Stimulated activated CD8-positive, alpha-beta memory T cell treated with anti-CD3 and anti-CD28 coated beads, Interleukin-15, amount 100 ng/mL, for 1 hour (primary cell): ENCODE data around the gene ATP13A2.
A peak's percentile ranks its signal among the peaks of the same experiment; 100 is the strongest.

Experiments used
- DNase-seq: peaks from one replicate; pipeline ENCODE4 v3.0.0-alpha.2; 2020; ENCODE audit warnings: low read depth

Gene ATP13A2

GRCh38 chr1:17011439-17012307 is at the start of gene ATP13A2:
Gene ATP13A2, minus strand, starts transcription at chr1:17011928. Its CDS starts 190 bp downstream, at chr1:17011738.
- DNase-seq: peak; percentile 59

DNA sequence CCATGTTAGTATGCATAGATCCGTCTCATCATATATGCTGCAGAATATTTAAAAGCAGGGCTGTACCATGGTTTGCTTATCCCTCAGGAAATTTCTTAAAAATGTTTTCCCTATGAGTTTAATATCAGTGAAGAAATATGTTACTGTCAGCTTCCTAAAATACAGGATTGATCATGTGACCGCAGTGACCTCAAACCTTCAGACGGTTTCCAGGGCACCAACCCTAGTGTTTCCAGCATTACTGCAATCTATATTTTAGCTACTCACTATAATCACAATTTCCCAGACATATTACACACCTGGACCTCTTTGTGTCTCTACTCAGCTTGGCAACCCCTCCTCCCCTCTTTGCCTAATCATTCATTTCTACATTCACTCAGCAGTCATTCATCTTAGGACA is 49.8 kb upstream of the ATP13A2 start:
- no peak for DNase-seq

DNA sequence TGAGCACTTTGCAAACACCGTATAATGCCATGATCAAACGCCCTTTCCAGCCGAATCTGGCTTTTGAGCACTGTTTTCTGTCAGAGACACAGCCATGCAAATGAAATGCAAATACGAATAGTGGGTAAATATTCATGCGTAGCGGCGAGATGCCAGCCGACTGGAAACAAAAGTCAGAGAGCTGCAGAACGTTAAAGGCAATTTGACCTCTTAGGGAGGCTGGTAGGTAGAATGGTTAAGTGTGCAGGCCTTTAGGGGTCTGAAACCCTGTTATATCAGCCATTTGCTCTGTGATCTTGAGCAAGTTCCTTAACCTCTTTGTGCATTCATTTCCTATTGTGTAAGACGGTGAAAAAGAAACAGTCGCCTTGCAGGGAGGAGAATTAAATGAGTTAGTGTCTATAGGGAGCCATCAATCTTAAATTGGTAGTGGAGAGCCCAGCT is 48.6 kb upstream of the ATP13A2 start:
- no peak for DNase-seq

DNA sequence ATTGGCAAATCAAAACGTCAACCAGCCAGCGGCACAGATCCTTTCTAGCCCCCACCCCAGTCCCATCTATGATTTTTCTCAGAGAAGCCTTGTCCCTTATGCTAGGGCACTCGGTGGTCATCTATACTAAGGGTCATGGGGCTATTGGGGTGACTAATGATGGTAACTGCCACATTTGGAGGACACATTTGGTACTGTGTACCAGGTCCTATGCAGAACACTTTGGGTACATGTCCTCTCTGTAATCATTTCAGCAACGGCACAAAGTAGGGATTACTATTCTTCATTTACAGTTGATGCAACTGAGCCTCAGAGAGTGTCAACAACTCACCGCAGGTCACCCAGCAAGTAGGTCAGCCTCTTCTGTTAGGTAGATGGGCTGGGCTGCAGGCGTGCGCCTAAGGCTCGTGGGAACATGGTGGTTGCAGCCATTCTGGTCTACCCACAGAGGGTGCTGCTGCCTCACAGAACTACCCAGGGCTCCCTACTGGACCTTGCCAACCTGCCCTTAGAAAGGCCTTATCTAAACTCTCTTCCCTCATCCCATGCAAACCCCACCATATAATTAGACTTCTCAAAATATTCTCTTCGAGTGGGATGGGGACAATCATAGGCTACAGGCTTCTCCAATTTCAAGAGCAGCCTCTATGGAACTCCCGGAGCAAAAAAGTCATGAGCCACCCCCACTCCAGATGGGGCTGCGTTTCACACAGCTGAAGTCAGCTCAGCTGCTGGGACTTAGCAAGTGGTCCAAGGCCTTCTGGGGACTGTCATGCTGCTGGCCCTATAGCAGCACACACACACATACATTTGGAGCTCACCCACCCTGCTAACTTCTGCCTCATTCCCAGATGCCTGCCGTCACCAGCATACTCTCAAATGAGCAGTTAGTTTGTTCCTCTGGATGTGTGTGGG is 47.9 kb upstream of the ATP13A2 start:
- no peak for DNase-seq

DNA sequence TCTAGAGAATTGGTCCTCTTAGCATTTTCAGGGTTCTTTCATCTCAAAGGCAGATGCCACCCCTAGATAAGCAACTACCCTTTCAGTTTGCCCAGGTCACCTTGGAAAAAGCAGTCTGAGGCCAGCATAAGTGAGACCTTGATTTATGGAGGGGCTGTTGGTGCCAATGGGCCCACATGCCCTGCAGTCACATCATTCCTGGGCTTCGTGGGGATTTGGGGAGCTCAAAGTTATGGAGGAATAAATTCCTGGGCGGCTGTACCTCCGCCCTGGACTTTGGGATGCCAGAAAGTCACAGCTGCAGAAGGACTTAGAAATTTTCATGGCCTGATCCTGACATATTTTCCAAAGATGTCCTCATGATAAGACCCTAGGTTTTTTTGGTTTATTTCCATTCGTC is 44.8 kb upstream of the ATP13A2 start:
- no peak for DNase-seq

DNA sequence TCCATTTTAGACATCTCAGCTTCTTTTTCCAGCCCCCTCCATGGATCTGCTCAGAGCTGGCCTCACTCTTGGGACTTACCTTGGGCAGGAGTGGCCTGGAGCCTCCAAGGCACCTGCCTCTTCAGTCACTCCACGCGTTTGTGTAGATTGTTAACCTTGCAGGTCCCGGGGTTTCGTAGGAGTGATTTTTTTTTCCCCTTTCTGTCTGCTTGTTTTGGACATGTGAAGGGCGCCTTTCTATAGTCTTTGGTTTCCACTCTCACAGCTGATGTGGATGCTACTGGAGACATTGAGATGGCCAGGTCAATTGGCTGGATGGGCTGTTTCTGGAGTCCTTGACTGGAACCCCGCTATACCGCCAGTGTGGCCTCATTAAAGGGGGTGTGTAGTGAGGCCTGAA is 44.1 kb upstream of the ATP13A2 start:
- no peak for DNase-seq

DNA sequence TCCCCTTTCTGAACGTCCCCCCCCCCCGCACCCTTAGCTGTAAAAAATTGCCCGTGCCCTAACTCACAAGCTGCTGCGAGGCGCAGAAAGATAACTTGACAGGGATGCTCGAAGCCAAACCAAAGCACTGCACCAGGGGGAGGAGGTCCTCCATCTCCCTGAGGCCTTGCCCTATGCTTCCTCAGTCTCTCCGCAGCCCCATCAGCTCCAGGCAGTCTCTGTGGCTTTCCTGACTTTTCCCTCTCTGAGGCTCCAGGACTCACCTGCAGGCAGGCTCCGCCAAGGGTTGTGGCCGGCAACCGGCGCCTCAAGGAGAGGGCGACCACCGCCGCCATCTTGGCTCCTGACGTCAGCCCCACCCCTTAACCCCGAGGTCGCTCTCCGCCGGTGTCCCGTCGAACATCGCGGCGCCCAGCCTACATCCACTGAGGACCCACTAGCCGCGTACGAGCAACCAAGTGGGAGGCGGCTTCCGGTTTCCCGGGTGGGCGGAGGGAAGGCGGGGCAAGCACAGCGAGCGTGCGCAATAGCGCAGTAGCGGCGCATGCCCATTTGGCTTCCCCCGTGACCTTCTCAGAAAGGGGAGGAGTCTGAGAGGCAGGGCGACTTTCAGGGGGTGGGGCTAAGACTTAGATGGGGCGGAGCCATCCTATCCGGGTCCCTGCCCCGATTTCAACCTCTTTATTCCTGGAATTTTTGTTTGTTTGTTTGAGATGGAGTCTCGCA is 42.1 kb upstream of the ATP13A2 start, which contains the start of gene SDHB:
Gene SDHB (minus strand): TSS at position 348 of the 726 bp plus-strand sequence. CDS start 13 bp downstream, at position 335.
- peak; percentile 99 for DNase-seq

DNA sequence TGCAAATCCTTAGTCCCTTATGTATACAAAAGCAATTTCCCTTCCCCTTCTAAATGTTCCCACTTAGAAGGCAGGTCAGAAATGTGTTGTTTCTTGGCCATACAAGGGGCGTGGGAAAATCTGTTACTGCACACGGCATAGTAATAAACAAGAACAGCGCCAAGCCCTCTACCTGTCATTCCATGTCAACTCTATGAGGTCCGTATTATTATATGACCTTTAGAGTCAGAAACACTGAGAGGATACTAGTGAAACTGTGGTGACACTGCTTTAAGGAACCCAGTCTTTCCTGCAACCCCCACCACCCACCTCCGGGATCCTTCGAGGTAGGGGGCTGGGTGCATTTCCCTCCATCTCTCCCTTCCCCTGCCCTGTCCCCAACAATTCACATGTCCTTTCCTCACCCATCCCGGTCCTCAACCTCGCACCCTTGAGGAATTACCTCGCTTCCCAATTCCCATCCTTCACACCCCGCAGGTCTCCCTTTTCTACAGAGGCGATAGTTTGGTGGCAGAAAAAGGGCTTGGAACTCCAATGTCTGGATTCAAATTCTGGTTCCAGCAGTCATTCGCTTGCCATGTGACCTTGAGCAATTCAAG is 41.5 kb upstream of the ATP13A2 start:
- no peak for DNase-seq

GRCh38 chr1:17052641-17053040 is 40.9 kb upstream of the ATP13A2 start:
- no peak for DNase-seq

GRCh38 chr1:17052038-17052437 is 40.3 kb upstream of the ATP13A2 start:
- no peak for DNase-seq

- DNase-seq: no peak
These were observed 36.2 kb upstream of the ATP13A2 start for GRCh38 chr1:17047924-17048323.

DNA sequence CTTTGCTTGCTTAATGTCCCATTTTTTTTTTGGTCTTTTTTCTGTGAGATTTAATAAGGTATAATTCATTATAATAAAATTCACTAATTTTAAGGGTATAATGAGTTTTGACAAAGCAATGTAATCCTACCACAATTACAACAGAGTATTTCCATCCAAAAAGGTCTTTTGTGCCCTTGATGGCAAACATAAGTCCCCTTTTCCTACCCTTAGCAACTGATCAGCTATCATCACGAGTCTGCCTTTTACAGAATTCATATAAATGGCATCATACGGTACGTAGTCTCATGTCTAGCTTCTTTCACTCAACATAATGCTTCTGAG is 34.6 kb upstream of the ATP13A2 start:
- DNase-seq: no peak

- no peak for DNase-seq
These were observed 34.1 kb upstream of the ATP13A2 start for GRCh38 chr1:17045634-17046333.

DNA sequence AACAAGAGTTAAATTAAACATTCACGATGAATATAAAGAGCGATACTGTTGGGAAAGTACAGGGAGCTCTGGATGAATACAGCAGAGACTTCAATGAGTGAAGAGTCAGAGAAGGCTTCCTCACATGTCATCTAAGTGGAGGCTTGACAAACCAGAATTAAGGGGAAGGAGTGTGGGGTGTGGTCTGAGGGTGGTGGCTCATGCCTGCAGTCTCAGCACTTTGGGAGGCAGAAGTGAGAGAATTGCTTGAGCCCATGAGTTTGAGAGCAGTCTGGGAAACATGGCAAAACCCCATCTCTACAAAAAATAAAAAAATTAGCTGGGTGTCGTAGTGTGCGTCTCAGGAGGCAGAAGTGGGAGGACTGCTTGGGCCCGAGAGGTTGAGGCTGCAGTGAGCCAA is 33.4 kb upstream of the ATP13A2 start:
- DNase-seq: no peak

DNA sequence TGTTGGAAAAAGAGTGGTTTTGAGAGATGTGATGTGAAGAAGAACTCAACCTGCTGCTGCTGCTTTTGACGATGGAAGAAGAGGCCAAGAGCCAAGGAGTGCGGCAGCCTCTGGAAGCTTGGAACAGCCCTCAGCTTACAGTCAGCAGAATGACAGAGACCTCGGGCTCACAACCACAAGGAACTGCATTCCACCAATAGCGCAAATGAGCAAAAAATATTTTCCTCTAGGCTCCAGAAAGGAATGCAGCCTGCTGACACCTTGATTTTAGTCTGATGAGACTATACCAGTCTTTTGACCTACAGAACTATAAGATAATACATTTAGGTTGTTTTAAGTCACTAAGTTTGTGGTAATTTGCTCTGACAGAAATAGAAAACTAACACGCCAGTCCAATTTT is 31.9 kb upstream of the ATP13A2 start:
- no peak for DNase-seq

DNA sequence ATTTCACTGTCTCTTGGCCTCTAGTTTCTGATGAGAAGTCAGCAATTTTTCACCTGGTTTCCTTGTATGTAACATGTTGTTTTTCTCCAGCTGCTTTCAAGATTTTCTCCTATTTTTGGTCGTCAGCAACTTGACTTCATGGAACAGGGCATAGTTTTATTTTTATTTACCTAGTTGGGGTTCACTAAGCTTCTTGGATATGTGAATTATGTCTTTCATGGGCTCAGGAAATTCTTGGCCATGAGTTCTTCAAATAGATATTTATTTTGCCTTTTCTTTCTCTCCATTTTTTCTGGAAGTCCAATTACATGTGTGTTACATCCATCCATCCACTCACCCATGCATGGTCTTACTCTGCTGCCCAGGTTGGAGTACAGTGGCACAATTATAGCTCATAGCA is 28.4 kb upstream of the ATP13A2 start:
- no peak for DNase-seq

DNA sequence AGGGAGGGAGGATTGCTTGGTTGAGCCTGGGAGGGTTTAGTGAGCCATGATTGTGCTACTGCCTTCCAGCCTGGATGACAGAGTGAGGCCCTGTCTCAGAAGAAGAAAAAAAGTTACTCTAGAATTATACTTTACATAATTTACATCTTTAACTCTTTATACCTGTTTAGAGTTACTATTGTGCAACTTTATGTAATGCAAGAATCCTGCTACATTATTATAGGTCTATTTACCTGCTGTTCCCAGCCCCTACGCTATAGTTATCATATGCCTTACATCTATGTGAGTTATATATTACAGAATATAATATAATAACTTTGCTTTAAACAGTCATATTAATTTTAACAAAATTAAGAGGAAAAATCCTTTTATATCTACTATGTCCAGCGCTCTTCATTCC is 27.8 kb upstream of the ATP13A2 start:
- no peak for DNase-seq

- DNase-seq: no peak
These were observed 21.8 kb upstream of the ATP13A2 start for GRCh38 chr1:17033481-17033880.

DNA sequence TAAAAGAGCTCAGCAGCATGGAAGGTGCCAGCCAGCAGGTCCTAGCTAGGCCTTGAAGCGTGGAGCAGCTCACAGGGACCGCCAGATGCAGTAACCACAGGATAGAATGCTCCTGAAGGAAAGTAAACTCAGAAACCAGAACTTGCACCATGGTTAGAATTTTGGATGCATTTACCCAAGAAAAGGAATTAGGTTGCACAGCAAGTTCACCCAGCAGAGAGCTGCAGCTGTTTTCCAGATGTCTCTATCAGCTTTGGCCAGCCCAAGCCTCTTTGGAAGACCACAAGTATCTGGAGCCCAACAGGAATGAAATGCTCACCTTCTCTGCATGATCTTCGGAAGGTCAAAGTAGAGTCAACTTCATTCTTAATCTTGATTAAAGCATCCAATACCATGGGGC is 21.0 kb upstream of the ATP13A2 start:
- DNase-seq: no peak

DNA sequence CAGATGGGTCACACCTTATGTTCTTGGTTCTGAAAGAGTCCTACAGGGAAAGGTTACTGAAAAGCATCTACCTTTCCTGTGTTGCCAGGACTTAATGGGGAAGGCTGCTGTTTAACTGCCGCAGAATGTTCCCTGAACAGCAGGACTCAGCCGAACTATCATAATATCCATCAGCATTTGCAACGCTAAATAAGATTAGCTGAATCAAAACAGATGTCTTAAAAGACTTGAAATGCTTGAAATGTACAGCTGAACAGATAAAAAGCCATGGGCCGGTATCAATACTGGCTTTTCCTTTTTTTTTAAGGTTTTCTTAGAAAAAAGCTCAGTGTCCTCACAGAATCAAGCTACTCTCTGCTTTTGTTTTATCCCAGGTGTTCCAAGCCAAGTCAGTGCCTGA is 19.7 kb upstream of the ATP13A2 start:
- no peak for DNase-seq

DNA sequence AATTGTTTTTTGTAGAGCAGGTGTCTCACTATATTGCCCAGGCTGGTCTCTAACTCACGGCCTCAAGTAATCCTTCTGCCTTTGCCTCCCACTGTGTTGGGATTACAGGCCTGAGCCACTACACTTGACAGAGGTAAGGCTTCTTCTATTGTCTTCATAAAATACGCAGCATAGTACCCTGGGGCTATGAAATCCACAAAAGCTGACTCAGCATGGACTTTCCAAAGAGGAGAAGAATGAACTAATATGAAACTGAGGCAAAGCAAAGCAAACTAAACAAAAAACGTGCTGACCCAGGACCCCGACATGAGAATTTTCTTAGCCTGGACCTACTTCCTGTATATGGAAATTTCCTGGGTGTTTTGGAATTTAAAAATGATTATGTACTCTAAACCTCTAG is 18.5 kb upstream of the ATP13A2 start:
- DNase-seq: no peak
